AG10803 (cell line): ENCODE measurements around the gene HDAC1.

Source experiments
- DNase-seq: peaks from one replicate; pipeline ENCODE4 v3.0.0; 2010; ENCODE audit warnings: low read depth
- H3K4me3 ChIP-seq: 2 replicates; pipeline ENCODE4 v1.5.1; 2011; ENCODE audit warnings: mild to moderate bottlenecking, low read length, control low read depth
- TF ChIP-seq, protein P1 (sequence below): conservative IDR thresholded peaks from 2 replicates; pipeline ENCODE4 v1.5.1; 2011; ENCODE audit warnings: mild to moderate bottlenecking, low read length, control low read depth, inconsistent platforms

The HDAC1 gene

DNA sequence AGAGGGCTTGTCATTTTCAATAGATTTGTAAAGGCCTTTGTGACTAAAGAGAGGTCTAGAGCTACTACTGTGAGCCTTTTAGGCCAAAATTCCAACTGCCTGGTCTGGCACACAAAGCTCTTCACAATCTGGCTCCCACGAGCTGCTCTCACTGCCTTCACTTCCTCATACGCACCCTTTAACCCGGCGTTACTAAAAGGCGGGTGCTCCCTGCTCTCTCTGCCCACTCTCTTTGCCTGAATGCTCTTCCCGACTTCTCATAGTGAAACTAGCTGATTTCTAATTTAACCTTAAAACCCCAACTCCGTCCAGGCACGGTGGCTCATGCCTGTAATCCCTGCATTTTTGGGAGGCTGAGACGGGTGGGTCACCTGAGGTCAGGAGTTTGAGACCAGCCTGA lies 88.2 kb downstream of the HDAC1 start:
- no peak overlapping the region for H3K4me3 ChIP-seq
- TF ChIP-seq, protein P1, sequence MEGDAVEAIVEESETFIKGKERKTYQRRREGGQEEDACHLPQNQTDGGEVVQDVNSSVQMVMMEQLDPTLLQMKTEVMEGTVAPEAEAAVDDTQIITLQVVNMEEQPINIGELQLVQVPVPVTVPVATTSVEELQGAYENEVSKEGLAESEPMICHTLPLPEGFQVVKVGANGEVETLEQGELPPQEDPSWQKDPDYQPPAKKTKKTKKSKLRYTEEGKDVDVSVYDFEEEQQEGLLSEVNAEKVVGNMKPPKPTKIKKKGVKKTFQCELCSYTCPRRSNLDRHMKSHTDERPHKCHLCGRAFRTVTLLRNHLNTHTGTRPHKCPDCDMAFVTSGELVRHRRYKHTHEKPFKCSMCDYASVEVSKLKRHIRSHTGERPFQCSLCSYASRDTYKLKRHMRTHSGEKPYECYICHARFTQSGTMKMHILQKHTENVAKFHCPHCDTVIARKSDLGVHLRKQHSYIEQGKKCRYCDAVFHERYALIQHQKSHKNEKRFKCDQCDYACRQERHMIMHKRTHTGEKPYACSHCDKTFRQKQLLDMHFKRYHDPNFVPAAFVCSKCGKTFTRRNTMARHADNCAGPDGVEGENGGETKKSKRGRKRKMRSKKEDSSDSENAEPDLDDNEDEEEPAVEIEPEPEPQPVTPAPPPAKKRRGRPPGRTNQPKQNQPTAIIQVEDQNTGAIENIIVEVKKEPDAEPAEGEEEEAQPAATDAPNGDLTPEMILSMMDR = no peak
- DNase-seq = no peak
